Smooth muscle cell of trachea (primary cell): ENCODE results near the gene HCST. TPM values are rescaled to one million over a fixed set of nuclear protein-coding genes. Genes with fewer than 3 reads are reported as not detected.

Experiments
- total RNA-seq: library from RNA; depleted of rRNA; stranded (reverse); fragments of >200 nt; gene quantifications from 2 replicates; pipeline ENCODE4 v1.2.1, GENCODE V29; 2014

HCST gene, protein sequence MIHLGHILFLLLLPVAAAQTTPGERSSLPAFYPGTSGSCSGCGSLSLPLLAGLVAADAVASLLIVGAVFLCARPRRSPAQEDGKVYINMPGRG
- 0.87 and 1.8 TPM in 2 replicates for total RNA-seq

DNA sequence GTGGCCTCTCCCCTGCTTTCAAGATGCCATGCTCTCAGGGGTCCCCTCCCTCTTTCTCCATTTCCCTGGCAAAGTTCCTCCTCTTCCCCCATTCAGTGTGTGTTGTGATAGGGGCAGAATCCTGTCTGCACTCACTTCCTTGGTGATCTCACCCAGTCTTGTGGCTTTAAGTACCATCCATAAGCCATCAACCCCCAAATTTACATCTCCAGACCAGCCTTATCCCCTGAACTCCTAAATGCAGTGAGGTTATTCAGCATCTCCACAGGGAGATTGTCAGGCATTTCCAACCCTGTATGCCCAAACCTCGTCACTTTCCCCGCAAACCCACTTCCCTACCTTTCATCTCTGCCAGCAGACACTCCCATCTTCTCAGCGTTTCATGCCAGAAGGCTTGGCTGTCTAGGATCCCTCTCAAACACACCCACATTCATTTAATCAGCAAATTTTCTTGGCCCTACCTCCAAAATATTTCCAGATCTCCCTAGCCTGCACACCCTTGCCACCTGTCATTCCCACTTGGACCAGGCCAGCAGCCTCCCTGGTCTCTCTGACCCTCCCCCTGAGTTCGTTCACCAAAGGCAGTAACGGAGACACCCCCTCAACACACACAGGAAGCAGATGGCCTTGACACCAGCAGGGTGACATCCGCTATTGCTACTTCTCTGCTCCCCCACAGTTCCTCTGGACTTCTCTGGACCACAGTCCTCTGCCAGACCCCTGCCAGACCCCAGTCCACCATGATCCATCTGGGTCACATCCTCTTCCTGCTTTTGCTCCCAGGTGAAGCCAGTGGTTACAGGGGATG lies at the start of gene HCST:
HCST (plus strand) TSS at position 676 of the 808 bp plus-strand sequence; CDS start at position 741, 65 bp downstream.

DNA sequence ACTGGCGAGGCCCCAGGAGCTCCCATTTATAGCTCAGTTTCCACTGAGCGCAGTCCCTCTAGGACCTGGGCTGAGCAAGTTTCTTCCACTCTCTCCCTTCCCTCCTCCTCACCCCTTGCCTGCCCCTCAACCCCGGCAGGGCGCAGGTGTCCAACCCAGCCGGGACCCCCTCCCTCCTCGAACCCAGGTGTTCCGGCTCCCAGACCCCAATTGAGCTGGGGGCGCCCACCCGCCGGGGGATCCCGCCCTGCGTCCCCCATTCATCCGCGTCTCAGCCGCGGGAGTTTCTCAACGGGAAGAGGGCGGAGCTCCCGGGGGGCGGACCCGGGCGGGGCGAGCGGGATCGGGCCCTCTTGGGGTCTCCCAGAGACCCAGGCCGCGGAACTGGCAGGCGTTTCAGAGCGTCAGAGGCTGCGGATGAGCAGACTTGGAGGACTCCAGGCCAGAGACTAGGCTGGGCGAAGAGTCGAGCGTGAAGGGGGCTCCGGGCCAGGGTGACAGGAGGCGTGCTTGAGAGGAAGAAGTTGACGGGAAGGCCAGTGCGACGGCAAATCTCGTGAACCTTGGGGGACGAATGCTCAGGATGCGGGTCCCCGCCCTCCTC lies 45.7 kb upstream of the HCST start, which contains the start of gene KIRREL2:
KIRREL2 (plus strand) TSS at position 366 of the 604 bp plus-strand sequence; CDS start at position 575, 209 bp downstream.

DNA sequence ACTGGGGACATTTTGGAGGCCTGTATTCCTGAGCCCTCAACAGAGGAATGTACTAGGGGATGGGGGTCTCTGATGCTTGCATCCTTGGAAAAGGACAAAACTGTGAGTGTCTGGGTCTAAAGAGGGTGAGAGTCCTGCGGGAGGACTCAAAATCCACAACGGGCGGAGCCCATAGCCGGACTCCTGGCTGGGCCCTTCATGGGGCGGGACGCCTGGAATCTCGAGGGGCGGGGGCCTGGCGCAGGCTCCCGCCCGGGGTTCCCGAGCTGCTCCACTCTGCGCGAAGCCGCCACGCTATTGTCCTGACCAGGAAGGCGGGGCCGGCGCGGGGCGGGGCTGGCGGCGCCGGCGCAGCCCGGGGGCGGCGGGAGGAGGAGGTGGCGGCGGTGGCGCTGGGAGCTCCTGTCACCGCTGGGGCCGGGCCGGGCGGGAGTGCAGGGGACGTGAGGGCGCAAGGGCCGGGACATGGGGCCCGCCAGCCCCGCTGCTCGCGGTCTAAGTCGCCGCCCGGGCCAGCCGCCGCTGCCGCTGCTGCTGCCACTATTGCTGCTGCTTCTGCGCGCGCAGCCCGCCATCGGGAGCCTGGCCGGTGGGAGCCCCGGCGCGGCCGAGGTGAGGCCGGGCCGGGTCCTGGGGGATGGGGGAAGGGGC lies 34.0 kb upstream of the HCST start, which contains the start of gene APLP1:
APLP1 (plus strand) TSS at position 403 of the 651 bp plus-strand sequence; CDS start at position 466, 63 bp downstream.

DNA sequence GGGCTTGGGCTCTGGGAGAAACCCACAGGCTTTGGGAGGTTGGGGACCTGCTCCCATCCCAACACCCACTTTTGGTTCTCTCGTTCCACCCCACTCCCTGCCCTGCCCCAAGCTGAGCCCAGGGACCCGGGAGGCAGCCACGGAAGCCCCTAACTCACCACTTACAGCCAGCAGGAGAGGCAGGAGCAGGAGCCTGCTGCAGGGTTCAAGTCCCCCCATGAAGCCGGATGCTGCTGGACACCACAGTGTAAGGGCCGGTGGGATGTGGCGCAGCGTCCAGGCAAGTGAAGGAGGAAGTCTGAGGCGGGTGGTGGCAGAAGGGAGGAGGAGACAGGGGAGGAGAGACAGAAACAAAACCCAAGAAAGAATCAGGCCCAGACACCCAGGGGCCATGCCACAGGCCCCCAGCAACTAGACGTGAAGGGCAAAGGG lies 5.7 kb downstream of the HCST start, which contains the start of gene TYROBP:
TYROBP (minus strand) TSS at position 286 of the 432 bp plus-strand sequence; CDS start at position 219, 67 bp downstream.

DNA sequence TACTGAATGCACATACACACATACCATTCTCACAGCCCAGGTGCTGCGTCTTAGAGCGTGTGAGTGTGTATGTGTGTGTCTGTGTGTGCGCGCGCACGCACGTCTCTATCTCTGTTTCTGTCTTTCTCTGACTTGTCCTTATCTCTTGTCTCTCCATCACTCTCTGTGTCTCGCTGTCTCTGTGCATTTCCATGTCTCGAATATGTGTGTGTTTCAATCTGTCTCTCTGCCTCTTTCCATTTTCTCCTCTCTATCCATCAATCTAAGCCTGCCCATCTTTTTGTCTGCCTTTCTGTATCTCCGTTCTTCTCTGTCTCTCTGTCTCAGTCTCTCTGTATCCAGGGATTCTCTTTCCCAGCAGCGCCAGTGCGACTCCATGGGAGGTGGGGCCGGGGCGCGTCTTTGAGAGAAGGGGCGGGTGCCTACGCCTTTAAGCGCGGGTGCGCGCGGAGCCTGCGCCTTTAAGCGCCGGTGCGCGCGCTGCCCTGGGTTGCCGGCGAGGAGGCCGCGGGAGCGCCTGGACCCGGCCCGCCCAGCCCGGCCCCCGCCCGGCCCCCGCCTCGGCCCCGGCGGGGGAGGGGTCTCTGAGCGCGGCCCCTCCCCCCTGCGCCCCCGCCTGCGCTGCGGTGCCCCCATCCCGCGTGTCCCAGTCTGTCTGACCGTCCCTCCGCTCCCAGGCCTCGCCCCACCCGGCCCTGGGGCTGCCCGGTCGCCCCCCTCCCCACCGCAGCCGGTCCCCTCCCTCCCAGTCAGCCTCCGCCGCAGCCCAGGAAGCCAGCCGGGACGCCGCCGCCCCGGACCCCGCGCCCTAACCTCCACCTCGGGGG lies 33.8 kb downstream of the HCST start, which contains the start of gene LRFN3:
LRFN3 (plus strand) TSS at position 464 of the 827 bp plus-strand sequence. CDS start 3,052 bp downstream, outside the sequence.

Other genes starting within 250 kb of the HCST start
- not detected in 2 replicates for gene UPK1A, start 236.0 kb upstream of the HCST start, total RNA-seq
- not detected in 2 replicates for gene ZBTB32, start 198.0 kb upstream of the HCST start, total RNA-seq
- gene KMT2B, start 184.5 kb upstream of the HCST start, total RNA-seq: 9.8 and 10.9 TPM in 2 replicates
- gene IGFLR1, start 160.1 kb upstream of the HCST start, total RNA-seq: 0.29 and 1.2 TPM in 2 replicates
- gene U2AF1L4, start 157.1 kb upstream of the HCST start, total RNA-seq: 4.6 and 7.3 TPM in 2 replicates
- 18.4 and 20.2 TPM in 2 replicates for gene PSENEN, start 156.9 kb upstream of the HCST start, total RNA-seq
- gene LIN37, start 154.0 kb upstream of the HCST start, total RNA-seq: 8.0 and 18.5 TPM in 2 replicates
- 125 and 302 TPM in 2 replicates for gene HSPB6, start 145.5 kb upstream of the HCST start, total RNA-seq
- 6.1 and 9.9 TPM in 2 replicates for gene PROSER3, start 144.4 kb upstream of the HCST start, total RNA-seq
- 5.6 and 10.0 TPM in 2 replicates for gene ARHGAP33, start 127.0 kb upstream of the HCST start, total RNA-seq
- gene PRODH2, start 89.7 kb upstream of the HCST start, total RNA-seq: not detected in 2 replicates
- gene NPHS1, start 50.0 kb upstream of the HCST start, total RNA-seq: not detected in 2 replicates
- gene KIRREL2, start 45.6 kb upstream of the HCST start, total RNA-seq: not detected in 2 replicates
- gene APLP1, start 34.0 kb upstream of the HCST start, total RNA-seq: 5.1 and 11.7 TPM in 2 replicates
- gene NFKBID, start 2.0 kb upstream of the HCST start, total RNA-seq: 3.2 and 3.6 TPM in 2 replicates
- 0.33 TPM in 1 of 2 replicates, not detected in the other for gene TYROBP, start 5.8 kb downstream of the HCST start, total RNA-seq
- gene LRFN3, start 33.8 kb downstream of the HCST start, total RNA-seq: 2.5 and 6.3 TPM in 2 replicates
- 8.9 and 12.9 TPM in 2 replicates for gene SDHAF1, start 92.7 kb downstream of the HCST start, total RNA-seq
- gene SYNE4, start 106.3 kb downstream of the HCST start, total RNA-seq: 0.15 and 0.50 TPM in 2 replicates
- 18.9 and 22.8 TPM in 2 replicates for gene ALKBH6, start 111.7 kb downstream of the HCST start, total RNA-seq
- 19.3 and 30.8 TPM in 2 replicates for gene CLIP3, start 130.3 kb downstream of the HCST start, total RNA-seq
- 4.5 and 6.5 TPM in 2 replicates for gene THAP8, start 151.8 kb downstream of the HCST start, total RNA-seq
- 0.50 and 6.4 TPM in 2 replicates for gene WDR62, start 152.4 kb downstream of the HCST start, total RNA-seq
- gene OVOL3, start 208.6 kb downstream of the HCST start, total RNA-seq: not detected in 2 replicates
- 46.1 and 64.7 TPM in 2 replicates for gene POLR2I, start 212.3 kb downstream of the HCST start, total RNA-seq
- 270 and 326 TPM in 2 replicates for gene TBCB, start 212.9 kb downstream of the HCST start, total RNA-seq
- gene CAPNS1, start 237.5 kb downstream of the HCST start, total RNA-seq: 413 and 501 TPM in 2 replicates
- 8.3 and 50.6 TPM in 2 replicates for gene COX7A1, start 249.9 kb downstream of the HCST start, total RNA-seq